Fibroblast of villous mesenchyme (primary cell): Measurements from ENCODE around the gene TOE1. TPM values are rescaled to one million over a fixed set of nuclear protein-coding genes. Genes with fewer than 3 reads are reported as not detected.

Experiments used
- DNase-seq: peaks from one replicate; pipeline ENCODE4 v3.0.0-alpha.2; 2010; ENCODE audit warnings: low read depth
- H3K4me3 ChIP-seq: 2 replicates; pipeline ENCODE4 v1.5.1; 2011; ENCODE audit warnings: low read depth, mild to moderate bottlenecking, low read length
- total RNA-seq: library from RNA; depleted of rRNA; stranded (reverse); fragments of >200 nt; gene quantifications from 2 replicates; pipeline ENCODE4 v1.2.3, GENCODE V29; 2012
- TF ChIP-seq, protein P1 (sequence below): IDR thresholded peaks from 2 replicates; pipeline ENCODE4 v1.5.1; 2012; ENCODE audit warnings: low read depth, mild to moderate bottlenecking, low read length; ENCODE audit not compliant: insufficient read depth

TOE1 gene
- total RNA-seq, 1 donor = 10.4 TPM

DNA sequence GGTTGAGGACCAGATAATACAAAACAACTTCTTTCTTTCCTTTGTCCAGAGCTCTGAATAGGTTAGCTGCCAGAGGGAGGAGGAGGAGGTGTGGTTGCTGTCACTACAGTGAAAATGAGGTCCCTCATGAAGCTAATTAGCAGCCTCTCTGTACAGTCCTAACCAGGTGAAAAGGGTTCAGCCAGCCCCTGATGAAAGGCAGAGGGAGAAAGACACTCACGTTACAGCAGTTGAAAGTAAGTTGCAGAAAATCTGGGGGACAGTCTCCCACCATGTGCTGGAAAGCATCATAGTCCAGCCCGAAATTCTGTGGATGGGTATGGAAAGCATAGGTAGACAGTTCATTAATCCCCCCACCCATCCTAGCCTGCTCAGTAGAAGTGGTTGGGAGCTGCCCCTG is 6.5 kb downstream of the TOE1 start:
- H3K4me3 ChIP-seq = no peak overlapping the region
- no peak for DNase-seq
- TF ChIP-seq, protein P1, sequence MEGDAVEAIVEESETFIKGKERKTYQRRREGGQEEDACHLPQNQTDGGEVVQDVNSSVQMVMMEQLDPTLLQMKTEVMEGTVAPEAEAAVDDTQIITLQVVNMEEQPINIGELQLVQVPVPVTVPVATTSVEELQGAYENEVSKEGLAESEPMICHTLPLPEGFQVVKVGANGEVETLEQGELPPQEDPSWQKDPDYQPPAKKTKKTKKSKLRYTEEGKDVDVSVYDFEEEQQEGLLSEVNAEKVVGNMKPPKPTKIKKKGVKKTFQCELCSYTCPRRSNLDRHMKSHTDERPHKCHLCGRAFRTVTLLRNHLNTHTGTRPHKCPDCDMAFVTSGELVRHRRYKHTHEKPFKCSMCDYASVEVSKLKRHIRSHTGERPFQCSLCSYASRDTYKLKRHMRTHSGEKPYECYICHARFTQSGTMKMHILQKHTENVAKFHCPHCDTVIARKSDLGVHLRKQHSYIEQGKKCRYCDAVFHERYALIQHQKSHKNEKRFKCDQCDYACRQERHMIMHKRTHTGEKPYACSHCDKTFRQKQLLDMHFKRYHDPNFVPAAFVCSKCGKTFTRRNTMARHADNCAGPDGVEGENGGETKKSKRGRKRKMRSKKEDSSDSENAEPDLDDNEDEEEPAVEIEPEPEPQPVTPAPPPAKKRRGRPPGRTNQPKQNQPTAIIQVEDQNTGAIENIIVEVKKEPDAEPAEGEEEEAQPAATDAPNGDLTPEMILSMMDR = no peak

DNA sequence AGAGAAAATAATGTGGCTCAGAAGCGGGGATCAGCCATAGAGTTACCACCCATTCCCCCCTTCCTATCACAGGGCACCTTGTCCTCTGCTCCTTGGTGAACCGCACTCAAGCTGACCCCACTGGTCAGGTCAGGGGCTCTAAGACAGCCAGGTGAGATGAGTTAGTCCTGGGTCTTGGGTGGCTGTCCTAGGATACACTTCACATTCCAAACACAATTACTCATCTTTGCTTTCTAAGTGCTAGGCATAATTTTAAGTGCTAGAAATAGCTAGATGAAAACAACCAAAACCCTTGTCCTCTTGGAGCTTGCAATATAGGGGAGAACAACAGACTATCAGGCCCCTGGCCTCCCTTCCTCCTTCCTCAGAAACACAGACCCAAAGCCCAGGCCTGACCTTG is 8.1 kb downstream of the TOE1 start:
- DNase-seq = no peak
- no peak overlapping the region for H3K4me3 ChIP-seq
- TF ChIP-seq, protein P1 = no peak

DNA sequence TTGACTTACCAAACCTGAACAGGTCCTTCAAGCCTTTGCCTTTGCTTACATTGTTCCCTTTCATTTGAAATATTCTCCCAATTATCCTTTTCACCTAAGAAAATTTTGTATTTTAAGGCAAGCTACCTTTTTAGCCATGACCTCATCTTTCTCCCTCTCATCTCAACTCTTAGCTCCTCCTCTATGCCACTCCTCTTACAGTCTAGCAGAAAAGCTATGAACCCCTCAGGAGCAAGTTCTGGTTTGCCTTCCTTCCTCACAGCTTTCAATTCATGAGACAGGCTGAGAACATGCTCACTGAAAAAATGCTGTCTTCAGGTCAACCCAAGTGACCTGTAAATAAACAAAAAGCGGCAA is 8.6 kb downstream of the TOE1 start:
- TF ChIP-seq, protein P1 = no peak
- DNase-seq = peak; percentile 39
- H3K4me3 ChIP-seq = no peak overlapping the region

DNA sequence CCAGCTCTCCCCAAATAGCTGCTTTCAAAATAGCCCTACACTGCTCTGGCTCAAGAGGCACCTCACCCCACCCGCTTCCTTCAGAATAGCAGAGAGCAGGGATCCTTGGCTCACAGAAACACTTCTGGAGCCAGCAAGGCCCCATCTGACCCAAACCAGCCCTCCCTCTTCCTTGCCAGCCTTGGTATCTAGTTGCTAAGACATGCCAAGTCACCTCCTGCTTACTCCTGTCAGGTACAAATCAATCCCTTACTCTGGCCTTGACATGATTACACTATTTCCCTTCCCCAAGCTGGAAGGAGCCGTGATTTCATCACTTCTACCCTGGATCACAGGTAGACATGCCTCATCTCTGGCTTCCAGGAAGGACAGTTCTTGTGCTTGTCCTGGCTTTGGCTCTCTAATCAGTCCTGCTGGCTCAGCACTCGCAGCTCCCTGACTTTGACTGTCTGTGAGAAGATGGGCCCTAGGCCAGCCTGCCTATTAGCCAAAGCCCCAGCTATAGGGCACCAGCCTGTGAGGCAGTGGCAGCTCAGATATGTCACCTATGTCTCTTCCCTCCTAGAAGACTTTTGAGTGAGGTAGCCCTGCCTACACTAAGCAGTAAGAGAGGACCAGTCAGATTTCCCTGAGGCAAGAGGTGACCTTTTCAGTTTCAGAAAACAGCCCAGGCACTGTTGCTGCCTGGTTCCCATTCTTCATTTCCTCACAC is 9.2 kb downstream of the TOE1 start:
- no peak for DNase-seq
- TF ChIP-seq, protein P1 = no peak
- H3K4me3 ChIP-seq = no peak overlapping the region

- TF ChIP-seq, protein P1 = no peak
- no peak for DNase-seq
- H3K4me3 ChIP-seq = no peak overlapping the region
Measured at GRCh38 chr1:45351508-45351907, 11.5 kb downstream of the TOE1 start.

DNA sequence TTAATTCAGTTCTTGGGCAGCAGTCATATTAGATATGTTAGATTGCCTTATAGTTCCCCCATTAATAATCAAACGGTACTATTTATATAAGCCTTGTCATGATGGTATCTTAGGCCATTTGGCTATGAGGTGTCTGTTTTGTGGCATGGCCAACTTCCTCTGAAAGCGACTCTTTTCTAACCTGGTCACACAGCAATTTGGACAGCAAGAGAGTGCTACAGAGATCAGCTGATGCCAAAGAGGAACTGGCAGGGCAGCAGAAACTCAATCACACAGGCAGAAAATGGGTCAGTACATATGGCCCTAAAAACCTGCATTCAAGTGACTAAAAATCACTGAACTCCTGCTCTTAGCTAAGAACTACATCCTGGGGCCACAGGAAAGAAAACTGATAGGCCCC is 13.7 kb downstream of the TOE1 start:
- TF ChIP-seq, protein P1 = no peak
- DNase-seq = no peak
- no peak overlapping the region for H3K4me3 ChIP-seq

- TF ChIP-seq, protein P1 = no peak
- no peak overlapping the region for H3K4me3 ChIP-seq
- DNase-seq = no peak
Measured at GRCh38 chr1:45354838-45355237, 14.9 kb downstream of the TOE1 start.
